Ishikawa (cell line): Measurements from ENCODE around the gene MAGEF1.

ENCODE experiments used
- CREB1 ChIP-seq: IDR thresholded peaks from 2 replicates; pipeline ENCODE4 v1.6.1; 2012; ENCODE audit warnings: low read depth
- EP300 ChIP-seq: IDR thresholded peaks from 2 replicates; pipeline ENCODE4 v1.6.1; 2012; ENCODE audit warnings: borderline replicate concordance
- MAX ChIP-seq: IDR thresholded peaks from 2 replicates; pipeline ENCODE4 v1.6.1; 2012
- NFIC ChIP-seq: IDR thresholded peaks from 2 replicates; pipeline ENCODE4 v1.6.1; 2012
- RAD21 ChIP-seq: IDR thresholded peaks from 2 replicates; pipeline ENCODE4 v1.6.1; 2012; ENCODE audit warnings: low read depth
- TAF1 ChIP-seq: IDR thresholded peaks from 2 replicates; pipeline ENCODE4 v1.6.1; 2012; ENCODE audit warnings: low read depth, mild to moderate bottlenecking
- TCF12 ChIP-seq: IDR thresholded peaks from 2 replicates; pipeline ENCODE4 v1.6.1; 2012; ENCODE audit warnings: low read depth
- YY1 ChIP-seq: IDR thresholded peaks from 2 replicates; pipeline ENCODE4 v1.6.1; 2012; ENCODE audit warnings: low read depth
- TF ChIP-seq, protein P1 (sequence below): IDR thresholded peaks from 2 replicates; pipeline ENCODE4 v1.6.1; 2012; ENCODE audit warnings: low read depth, mild to moderate bottlenecking

DNA sequence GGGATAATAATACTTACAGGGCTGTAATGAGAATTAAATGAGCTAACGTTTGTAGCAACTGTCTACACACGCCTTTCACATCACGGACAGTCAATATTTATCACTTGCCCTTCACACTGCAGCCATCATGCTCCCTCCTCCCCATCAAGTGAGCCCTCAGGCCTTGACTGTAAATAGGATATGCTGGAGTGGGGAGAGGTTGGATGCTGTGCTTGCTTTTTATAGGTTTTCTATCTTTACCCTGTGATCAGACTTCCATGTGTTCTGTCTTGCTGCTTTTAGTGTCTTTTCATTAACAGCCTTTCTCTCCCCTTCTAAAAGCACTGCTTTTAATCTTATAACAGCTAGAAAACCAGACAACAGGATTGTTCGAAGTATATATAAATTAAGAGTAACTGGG, 12.8 kb upstream of the MAGEF1 start:
- TF ChIP-seq NFIC (no peak), MAX (no peak), RAD21 (no peak), CREB1 (no peak), EP300 (no peak), TCF12 (no peak), TAF1 (no peak), YY1 (no peak)
- TF ChIP-seq, protein P1, sequence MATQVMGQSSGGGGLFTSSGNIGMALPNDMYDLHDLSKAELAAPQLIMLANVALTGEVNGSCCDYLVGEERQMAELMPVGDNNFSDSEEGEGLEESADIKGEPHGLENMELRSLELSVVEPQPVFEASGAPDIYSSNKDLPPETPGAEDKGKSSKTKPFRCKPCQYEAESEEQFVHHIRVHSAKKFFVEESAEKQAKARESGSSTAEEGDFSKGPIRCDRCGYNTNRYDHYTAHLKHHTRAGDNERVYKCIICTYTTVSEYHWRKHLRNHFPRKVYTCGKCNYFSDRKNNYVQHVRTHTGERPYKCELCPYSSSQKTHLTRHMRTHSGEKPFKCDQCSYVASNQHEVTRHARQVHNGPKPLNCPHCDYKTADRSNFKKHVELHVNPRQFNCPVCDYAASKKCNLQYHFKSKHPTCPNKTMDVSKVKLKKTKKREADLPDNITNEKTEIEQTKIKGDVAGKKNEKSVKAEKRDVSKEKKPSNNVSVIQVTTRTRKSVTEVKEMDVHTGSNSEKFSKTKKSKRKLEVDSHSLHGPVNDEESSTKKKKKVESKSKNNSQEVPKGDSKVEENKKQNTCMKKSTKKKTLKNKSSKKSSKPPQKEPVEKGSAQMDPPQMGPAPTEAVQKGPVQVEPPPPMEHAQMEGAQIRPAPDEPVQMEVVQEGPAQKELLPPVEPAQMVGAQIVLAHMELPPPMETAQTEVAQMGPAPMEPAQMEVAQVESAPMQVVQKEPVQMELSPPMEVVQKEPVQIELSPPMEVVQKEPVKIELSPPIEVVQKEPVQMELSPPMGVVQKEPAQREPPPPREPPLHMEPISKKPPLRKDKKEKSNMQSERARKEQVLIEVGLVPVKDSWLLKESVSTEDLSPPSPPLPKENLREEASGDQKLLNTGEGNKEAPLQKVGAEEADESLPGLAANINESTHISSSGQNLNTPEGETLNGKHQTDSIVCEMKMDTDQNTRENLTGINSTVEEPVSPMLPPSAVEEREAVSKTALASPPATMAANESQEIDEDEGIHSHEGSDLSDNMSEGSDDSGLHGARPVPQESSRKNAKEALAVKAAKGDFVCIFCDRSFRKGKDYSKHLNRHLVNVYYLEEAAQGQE, result no peak
